UCSD-AML1 (cell line): Measurements from ENCODE around the gene POLR2F.
A peak's percentile ranks its signal among the peaks of the same experiment; 100 is the strongest.

Experiments
- DNase-seq: peaks from one replicate; lab custom pipeline; 2025; ENCODE audit not compliant: unreplicated experiment; lab: John Stamatoyannopoulos, UW

Gene POLR2F

DNA sequence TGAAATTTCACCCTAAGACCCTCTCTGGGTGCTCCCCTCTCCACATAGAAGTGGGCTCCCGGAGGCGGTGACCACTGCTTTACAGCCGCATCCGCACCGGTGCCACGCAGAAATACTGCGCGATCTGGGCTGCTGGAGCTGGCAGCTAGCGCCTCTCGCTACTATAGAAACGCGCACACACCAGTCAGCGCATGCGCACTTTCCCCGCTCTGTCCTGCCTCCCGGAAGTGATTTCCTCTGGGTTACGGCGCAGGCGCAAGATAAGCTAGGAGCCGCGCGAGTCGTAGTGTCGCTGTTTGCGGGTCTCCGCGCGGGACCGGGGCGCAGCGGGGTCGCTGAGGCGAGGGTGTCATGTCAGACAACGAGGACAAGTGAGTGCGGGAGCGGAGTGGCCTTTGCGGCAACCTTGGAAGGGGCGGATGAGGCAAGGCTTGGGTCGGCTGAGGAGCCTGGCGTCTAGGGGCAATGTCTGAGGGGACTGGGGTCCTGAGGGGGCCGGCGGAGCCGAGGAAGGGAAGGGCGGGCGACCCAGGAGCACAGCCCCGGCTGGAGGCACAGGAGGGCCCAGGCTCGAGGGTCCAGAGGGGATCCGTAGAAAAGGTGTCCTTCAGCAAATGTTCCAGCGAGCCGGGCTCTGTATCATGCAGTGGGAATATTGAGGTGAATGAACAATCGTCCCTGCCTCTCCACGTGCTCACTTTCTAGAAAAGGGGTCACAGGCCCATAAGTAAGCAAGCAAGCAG lies at the start of gene POLR2F, which contains the start of gene C22orf23:
POLR2F (plus strand) TSS at position 263 of the 743 bp plus-strand sequence; CDS start at position 352, 89 bp downstream.
C22orf23 (minus strand) TSS at position 165 of the 743 bp plus-strand sequence. CDS start 452 bp downstream, outside the sequence.
- peak; percentile 94 for DNase-seq

DNA sequence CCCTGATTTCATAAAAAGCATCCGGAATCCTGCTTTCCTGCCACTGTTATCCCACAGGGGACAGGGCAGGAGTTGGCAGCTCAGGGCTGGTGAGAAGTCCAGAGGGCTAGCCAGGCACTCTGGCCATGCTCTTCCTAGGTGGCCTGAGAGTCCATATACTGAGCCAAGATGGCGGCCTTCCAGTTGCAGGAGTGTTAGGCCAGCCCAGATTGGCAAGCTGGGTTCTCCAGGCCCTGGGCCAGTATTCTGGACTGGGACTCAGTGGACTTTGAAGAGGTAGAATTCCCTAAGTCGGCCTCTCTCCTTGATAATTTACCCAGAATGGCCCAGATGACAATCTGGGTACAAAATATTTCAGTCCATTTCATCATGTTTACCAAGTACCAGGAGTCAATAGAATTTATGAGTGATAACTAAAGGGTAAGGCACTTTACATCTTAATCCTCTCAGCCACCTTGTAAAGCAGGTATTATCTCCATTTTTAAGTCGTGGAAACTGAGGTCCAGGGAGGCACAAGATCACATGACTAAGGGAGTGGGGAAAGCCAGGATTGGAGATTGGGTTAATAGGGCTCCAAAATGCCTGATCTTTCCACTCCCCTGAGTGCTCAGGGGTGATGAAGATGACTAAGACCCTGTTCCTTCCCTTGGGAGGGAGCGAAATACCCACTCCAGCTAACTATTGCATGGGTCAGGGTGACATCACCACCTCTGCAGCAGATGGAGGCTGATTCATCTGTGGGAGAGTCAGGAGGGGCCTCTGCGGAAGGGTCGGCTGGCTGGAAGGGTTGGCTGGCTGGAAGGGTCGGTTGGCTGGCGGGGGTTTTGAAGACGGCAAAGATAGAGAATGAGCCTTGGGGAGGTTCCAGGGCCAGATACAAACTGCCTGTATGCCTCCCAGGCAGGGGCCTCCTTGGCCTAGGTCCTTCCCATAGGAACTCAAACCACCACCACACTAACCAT lies 48.6 kb upstream of the POLR2F start:
- peak; percentile 59 for DNase-seq

DNA sequence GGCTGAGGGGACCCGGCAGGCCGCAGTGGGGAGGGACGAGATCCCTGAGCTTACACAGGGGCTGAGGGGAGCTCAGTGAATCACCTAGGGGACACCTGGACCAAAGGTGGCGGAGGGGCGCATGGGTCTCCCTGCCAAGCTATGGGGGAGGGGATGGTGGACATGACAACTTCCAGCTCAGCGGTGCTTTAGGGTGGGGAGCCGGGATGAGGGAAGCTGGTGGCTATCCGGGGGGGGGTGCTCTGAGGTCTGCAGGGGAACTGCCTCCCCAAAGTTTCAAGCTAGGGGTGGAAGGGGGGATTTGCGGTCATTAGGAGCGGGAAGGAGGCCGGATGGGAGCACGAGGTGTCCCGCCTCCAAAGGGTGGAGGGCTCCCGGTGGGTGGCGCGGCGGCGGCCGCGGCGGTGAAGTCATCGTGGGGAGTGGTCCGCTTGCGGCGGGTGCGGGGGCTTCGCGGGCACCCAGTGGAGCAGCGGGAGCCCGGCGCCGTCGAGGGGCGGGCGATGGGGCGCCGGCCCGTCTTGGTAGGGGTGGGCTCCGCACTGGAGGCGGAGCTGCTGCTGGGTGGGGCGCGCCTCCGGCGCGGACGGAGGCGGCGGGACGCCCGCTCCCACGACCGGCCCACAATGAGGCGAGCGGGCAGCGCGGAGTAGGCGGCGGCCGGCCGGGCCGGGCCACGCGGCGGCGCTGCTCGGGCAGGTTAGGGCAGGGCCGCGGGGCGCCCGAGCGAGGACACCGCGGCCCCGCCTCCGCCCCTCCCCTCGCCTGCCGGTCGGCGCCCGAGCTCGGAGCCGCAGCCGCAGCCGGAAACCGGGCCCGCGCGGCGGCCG lies 47.8 kb upstream of the POLR2F start, which contains the start of gene MICALL1:
MICALL1 (plus strand) TSS at position 764 of the 830 bp plus-strand sequence. CDS start 126 bp downstream, outside the sequence.
- peak; percentile 83 for DNase-seq

DNA sequence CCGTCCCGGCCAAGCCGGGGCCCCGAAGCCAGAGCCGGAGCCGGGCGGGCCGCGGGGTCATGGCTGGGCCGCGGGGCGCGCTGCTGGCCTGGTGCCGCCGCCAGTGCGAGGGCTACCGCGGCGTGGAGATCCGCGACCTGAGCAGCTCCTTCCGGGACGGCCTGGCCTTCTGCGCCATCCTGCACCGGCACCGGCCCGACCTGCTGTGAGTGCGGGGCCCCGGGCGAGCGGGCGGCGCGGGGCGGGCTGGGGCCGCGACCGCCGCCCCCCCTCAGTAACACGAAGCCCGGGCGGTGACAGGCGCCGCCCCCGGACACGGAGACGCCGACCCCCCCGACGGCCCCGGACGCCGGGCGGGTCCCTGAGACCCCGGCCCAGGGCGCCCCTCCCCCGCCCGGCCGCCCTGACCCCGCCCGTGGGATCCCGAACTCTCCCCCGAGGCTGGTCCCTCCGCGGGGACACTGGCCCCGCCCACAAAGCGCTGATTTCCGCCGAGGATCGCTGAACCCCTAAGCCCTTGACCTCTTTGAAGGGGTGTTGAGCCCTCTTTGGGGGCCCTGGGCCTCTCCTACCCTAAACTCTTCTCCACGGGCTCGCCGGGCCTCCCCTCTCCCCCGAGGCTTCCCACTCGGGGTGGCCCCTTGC lies 47.0 kb upstream of the POLR2F start:
- DNase-seq, result peak; percentile 41

DNA sequence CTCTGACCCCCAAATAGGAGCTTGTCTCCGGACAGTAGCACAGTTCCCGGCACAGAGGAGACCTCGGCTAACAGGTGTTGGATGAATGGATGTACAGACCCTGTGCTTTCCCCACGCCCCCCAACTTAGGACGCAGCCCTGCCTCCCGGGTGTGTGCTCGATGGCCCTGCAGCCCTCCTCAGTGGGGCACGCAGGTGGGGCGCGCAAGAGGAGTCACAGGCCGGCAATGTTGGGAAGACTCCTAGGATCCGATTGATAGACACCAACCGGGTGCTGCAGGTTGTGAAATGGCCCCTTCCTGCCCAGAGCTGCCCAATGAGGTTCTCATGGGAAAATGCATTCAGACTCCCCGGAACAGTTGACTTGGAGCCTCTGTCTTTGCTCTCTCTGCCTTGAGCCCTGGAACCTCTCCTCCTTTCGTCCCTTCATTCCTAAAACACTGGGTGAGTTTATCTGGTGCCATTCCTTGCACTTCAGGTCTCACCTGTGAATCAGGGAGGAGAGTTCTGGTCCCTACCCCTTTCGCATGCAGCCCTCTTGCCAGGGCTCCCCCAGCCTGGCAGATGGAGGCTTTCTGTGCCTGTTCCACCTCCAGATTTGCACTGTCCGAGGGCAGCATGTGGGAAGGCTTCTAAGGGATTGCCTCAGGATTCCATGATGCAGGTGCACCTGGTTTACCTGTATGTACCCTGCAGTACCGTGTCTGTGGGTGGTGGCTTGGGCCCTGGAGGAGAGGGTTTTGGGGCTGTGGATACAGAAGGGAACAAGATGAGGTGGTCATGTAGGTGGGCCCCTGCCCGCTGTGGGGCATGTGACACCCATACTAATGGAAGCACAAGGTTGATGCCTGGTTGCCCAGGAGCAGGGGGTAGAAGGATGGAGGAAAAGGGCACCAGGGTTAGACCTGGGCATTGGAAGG lies 46.2 kb upstream of the POLR2F start:
- no peak for DNase-seq

DNA sequence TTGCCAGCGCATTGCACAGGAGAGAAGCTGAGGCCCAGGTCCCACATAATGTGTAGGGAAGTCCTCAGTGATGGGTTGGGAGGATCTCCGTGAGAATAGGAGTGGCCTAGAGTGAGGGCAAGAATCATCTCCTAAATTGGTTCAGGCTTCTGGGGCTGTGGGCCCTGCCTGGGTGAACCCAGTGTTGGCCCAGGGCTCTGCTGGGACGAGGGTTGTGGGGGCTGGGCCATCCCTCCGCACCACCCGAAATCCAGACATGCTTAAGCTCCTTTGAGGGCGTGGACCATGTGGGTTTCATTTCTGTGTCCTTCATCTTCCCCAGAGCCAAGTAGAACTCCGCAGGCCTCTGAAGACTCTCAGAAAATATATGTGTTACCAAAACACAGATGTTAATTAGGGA lies 43.7 kb upstream of the POLR2F start:
- no peak for DNase-seq

DNA sequence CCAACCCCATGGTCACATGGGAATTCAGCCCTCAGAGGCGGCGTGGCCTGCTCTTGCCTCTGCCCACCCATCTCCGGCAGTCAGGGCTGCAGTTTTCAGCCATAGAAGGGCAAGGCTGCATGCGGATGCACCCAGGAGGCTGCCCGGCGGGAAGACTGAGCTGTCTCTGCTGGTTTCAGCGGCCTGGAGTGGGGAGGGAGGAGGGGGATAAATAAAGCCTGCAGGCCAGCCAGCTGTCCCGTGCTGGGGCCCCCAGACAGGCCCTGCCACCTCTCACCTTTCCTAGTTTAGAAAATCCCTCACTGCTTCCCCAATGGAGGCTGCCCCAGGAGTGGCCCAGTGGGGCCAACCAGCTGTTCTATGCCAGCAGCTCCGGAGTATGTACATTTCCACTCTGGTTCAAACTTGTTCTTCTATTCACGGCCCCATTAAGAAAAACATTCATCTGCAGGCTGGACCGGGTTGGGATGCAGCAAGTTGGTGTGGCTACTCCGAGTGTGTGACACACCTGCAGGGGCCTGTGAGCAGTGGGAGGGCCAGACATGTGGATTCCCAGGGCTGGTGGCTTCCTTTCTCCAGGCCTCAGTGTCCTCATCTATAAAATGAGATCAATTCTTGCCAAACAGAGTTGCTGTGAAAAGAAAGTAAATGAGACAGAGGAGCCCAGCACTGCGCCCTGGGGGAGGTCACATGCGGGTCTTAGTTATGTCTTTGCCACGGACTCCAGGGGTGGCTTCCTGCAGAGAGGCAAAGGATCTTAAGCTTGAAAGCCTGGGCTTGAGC lies 42.4 kb upstream of the POLR2F start:
- no peak for DNase-seq

DNA sequence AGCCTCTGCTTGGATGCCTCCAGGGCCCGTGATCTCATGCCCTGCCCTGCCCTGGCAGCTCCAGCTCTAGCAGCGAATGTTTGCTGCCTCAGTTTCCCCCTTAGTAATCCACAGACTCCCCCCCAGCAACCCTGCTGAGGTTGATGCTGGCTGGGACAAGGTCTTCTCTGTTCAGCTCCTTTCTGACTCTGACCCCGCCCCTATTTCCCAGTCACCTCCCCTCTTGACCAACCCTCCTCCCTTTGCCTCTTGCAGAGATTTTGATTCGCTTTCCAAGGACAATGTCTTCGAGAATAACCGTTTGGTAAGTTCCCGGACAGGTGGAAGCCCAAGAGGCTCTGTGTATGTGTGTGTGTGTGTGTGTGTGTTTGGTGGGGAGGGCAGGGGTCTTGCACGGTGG lies 41.8 kb upstream of the POLR2F start:
- no peak for DNase-seq

DNA sequence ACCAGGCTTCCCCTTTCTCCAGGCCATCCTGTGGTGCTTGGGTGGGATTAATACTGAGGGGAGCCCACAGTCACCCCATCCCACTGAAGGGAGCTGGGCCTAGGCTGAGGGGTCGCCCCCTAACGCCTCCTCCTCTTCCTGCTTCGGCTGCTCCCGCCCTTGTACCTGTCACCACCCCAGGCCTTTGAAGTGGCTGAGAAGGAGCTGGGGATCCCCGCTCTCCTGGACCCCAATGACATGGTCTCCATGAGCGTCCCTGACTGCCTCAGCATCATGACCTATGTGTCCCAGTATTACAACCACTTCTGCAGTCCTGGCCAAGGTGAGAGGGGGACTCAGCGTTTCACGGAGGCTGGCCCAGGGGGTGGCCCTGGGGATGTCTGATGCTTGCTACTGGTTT lies 41.3 kb upstream of the POLR2F start:
- no peak for DNase-seq

DNA sequence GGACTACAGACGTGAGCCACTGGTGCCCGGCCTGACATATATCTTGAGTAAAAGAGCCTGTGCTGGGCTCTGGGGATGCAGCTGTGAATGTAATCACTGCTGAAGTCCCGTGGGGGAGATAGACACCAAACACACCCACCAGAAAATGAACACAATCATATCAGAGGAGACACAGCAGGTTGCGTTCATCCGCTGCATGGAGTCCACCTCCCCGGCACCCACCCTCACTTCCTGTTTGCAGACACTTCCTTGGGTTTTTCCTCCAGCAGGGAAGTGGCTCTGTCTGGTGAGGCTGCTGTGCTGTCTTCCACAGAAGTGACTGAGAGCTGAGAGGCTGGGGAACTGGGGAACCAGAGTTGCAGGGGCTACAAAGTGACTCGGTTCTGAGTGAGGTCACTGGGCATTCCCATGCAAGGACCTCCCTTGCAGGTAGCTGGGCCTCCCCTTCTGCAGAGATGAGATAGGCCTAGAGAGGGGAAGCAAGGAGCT lies 40.2 kb upstream of the POLR2F start:
- DNase-seq, result no peak

DNA sequence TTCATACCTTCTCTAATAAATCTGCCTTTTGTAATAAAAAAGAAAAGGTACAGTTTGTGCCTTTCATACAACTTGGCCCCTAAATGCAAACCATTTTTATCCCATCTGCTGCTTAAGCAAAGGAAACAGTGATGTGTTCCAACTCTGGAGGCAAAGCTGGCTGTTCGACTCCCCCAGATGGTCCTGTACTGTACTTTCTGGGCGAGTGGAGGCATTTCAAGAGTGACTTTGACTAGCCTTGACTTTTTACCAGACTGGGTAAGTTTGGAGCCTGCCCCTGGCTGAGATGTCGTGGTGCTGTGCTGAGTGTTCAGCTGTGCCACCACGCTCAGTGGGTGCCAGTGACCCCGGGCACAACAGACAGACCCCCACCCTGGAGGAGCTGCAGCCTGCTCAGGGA lies 37.2 kb upstream of the POLR2F start:
- DNase-seq, result no peak

DNA sequence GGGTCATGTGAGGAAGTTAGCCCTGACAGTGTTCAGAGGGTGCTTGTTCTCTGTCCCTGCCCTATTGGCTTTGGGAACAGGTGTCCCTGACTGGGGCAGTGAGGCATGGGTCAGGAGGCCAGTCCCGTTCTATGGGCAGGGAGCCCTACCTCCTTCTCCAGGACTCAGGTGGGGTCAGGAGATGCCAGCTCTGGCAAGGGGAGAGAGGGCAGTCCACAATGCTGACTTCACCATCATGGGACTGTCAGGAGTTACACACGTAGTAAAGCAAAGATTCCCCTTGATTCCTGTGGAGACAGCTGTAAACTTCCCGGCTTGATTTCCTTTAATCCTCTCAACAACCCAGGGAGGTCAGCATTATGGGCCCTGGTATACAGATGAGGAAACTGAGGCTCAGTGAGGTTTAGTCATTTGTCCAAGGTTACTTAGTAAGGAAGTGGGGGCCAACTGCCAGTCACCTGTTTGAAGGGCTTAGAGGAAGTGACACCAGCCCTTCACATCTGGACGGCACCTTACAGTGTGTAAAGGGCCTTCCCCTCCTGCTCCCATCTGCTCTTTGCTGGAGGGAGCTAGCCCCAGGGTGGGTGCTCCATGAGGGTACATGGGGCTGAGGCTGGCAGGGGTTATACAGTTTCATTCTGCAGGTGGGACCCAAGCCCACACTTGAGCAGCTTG lies 35.5 kb upstream of the POLR2F start:
- DNase-seq, result no peak

DNA sequence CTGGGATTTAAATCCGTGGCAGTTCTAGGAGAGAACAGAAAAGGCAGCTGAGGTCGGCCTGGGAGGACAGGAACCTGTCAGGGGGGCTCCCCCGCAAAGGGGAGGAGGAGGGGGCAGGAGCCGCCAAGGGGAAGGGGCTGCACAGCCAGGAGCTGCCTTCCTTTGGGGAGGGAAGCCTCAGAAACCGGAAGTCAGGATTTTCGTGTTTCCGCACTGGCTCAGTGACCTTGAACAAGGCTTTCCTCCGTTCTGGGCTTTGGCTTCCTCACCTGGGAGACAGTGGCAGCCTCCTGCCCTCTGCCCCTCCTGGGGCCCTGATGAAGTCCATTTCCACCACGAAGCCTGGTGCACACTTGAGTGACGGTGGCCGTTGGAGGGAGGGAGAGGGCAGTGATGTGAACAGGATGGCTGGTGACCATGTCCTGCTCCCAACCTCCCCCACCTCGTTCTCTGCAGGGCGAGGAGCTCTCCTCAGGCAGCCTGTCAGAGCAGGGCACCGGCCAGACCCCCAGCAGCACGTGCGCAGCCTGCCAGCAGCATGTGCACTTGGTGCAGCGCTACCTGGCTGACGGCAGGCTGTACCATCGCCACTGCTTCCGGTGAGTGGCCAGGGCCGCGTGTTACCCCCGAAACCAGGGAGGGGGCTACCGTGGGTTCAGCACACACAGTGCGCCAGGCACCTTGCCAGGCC lies 34.8 kb upstream of the POLR2F start:
- DNase-seq, result no peak

DNA sequence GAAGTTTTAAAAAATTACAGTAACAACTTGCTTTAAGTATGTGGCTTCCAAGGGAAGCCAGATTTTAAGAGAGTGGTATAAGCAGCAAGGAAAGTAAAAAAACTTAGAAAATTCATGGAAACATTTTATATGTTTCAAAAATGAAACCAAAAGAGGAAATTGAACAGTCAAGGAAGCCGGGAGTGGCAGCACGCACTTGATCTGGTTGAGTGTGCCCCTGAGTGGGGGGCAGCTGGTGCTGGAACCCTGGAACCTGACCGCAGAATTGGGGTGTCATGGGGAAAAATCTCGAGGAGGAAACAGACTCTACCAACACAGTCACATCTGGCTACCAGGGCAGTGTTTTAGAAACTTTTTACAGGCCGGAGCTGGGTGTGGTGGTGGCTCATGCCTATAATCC lies 33.4 kb upstream of the POLR2F start:
- DNase-seq, result no peak

DNA sequence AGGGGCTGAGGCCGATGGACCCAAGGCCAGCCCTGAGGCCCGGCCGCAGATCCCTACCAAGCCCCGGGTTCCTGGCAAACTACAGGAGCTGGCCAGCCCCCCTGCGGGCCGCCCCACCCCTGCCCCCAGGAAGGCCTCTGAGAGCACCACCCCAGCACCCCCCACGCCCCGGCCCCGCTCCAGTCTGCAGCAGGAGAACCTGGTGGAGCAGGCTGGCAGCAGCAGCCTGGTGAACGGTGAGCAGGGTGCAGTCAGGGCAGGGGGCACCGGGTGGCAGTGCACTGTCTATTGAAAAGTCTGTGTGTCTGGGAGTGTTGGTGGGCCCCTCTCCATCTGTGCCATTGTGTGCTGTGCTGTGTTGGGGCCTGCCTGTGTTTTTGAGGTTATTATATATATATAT lies 31.3 kb upstream of the POLR2F start:
- DNase-seq, result no peak

DNA sequence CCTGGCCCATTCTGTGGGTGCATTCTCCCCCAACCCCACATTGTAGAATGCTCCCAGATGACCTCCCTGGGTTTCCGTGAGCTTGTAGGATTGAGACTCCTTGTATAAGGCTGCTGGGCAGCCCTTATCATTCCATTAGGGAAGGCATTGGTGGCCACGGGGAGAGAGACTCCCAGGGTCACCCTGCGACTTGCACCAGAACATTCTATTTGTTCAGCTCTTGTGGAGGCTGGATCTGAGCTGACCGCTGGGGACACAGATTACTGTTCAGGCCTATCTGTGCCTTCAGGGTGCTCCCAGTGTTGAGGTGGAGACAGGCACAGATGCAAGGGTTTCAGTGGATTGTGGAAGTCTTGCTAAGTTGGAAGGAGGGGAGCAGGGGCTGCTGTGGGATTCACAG lies 29.6 kb upstream of the POLR2F start:
- no peak for DNase-seq

DNA sequence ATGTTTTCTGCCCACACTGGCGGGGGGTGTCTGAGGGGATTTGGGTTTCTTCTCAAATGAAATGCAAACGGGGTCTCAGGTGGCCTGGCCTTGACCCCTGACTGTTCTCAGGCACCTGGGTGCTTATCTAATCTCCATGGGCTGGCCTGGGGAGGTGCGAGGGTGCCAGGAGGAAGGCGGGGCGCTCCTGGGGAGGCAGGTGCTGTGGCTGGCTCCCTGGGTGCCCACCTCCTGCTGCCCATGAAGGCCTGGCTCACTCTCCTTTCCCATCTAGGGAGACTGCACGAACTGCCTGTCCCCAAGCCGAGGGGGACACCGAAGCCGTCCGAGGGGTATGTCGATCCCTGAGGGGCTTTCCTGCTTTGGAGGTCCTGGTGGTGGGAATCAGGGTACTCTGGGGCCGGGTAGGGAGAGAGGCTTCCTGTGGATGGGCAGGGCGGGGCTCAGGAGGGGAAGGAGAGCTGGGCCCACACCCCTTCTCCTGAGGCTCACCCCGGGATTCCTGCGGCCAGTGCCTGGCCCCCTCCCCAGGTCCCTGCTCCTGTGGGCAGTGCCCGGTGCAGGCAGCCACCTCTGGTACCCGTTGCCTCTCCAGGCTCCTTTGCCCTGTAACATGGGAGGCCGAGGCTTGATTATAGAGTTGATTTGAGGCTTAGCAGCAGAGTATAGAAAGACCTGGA lies 29.0 kb upstream of the POLR2F start:
- DNase-seq, result no peak
